Measurements from ENCODE around the gene OTUB1.
"Not testable (repeated sequence)": the region's sequence is repeated elsewhere in the genome, so short reads cannot be mapped to it uniquely, and the experiment has no call there.

OTUB1 gene

GRCh38 chr11:63966444-63966843 is 19.8 kb upstream of the OTUB1 start:
- Histone ChIP-seq H3F3A (ENCODE audit: insufficient read depth) (no peaks in the 10 kb centered on the region; the same call in 1 of the 2 replicates), H3K9me2 (replicated peaks; ENCODE audit: insufficient read depth, low read length) (no peaks in the 10 kb centered on the region), H3K9ac (ENCODE audit: low read length) (no peak overlapping the region), H3K4me2 (ENCODE audit: low read depth, low read length, poor library complexity, severe bottlenecking) (no peak overlapping the region), H3K79me2 (ENCODE audit: insufficient read depth, low read length) (no peaks in the 10 kb centered on the region), H3K36me3 (ENCODE audit: low read length) (no peaks in the 10 kb centered on the region), H3K27me3 (ENCODE audit: low read length) (no peaks in the 10 kb centered on the region), H3K4me3 (ENCODE audit: insufficient read depth, low read length, poor library complexity, severe bottlenecking) (no peak overlapping the region), H4K20me1 (ENCODE audit: low read depth, low read length) (no peaks in the 10 kb centered on the region), H2AFZ (ENCODE audit: low read depth, low read length, severe bottlenecking) (no peak overlapping the region), H3K9me3 (ENCODE audit: insufficient read depth, low read length) (no peaks in the 10 kb centered on the region), H3K27ac (ENCODE audit: low read depth, low read length) (no peak overlapping the region)
- TF ChIP-seq CTCF (IDR thresholded peaks at IDR 0.05; ENCODE audit: insufficient read depth, low read length, poor library complexity, severe bottlenecking) (no peak), EZH2phosphoT487 (conservative IDR thresholded peaks at IDR 0.05; ENCODE audit: low read length) (no peak)

- Histone ChIP-seq H3K27me3 (ENCODE audit: low read length) (no peaks in the 10 kb centered on the region), H4K20me1 (ENCODE audit: low read depth, low read length) (no peaks in the 10 kb centered on the region), H3F3A (ENCODE audit: insufficient read depth) (no peaks in the 10 kb centered on the region; the same call in 1 of the 2 replicates), H3K36me3 (ENCODE audit: low read length) (no peaks in the 10 kb centered on the region), H3K4me3 (ENCODE audit: insufficient read depth, low read length, poor library complexity, severe bottlenecking) (no peak overlapping the region), H3K79me2 (ENCODE audit: insufficient read depth, low read length) (peaks cover under 1% of the 10 kb centered on the region; the same call in 1 of the 2 replicates), H2AFZ (ENCODE audit: low read depth, low read length, severe bottlenecking) (no peak overlapping the region), H3K9me3 (ENCODE audit: insufficient read depth, low read length) (no peaks in the 10 kb centered on the region), H3K9me2 (replicated peaks; ENCODE audit: insufficient read depth, low read length) (no peaks in the 10 kb centered on the region), H3K4me2 (ENCODE audit: low read depth, low read length, poor library complexity, severe bottlenecking) (no peak overlapping the region), H3K27ac (ENCODE audit: low read depth, low read length) (no peak overlapping the region), H3K9ac (ENCODE audit: low read length) (no peak overlapping the region)
- TF ChIP-seq CTCF (IDR thresholded peaks at IDR 0.05; ENCODE audit: insufficient read depth, low read length, poor library complexity, severe bottlenecking), result no peak
- no peak for TF ChIP-seq EZH2phosphoT487 (conservative IDR thresholded peaks at IDR 0.05; ENCODE audit: low read length)
These were observed 16.8 kb upstream of the OTUB1 start for GRCh38 chr11:63969461-63969860.

GRCh38 chr11:63970902-63971301 is 15.3 kb upstream of the OTUB1 start:
- H4K20me1 ChIP-seq (ENCODE audit: low read depth, low read length), result no peaks in the 10 kb centered on the region
- H3K27ac ChIP-seq (ENCODE audit: low read depth, low read length), result no peak overlapping the region
- H3K9ac ChIP-seq (ENCODE audit: low read length), result no peak overlapping the region
- H3K79me2 ChIP-seq (ENCODE audit: insufficient read depth, low read length), result peaks cover 15% of the 10 kb centered on the region
- no peak overlapping the region for H3K4me2 ChIP-seq (ENCODE audit: low read depth, low read length, poor library complexity, severe bottlenecking)
- no peak for TF ChIP-seq EZH2phosphoT487 (conservative IDR thresholded peaks at IDR 0.05; ENCODE audit: low read length)
- no peak for TF ChIP-seq CTCF (IDR thresholded peaks at IDR 0.05; ENCODE audit: insufficient read depth, low read length, poor library complexity, severe bottlenecking)
- H3F3A ChIP-seq (ENCODE audit: insufficient read depth), result no peaks in the 10 kb centered on the region; the same call in 1 of the 2 replicates
- no peaks in the 10 kb centered on the region for H3K36me3 ChIP-seq (ENCODE audit: low read length)
- H2AFZ ChIP-seq (ENCODE audit: low read depth, low read length, severe bottlenecking), result no peak overlapping the region
- H3K9me2 ChIP-seq (replicated peaks; ENCODE audit: insufficient read depth, low read length), result no peaks in the 10 kb centered on the region
- H3K9me3 ChIP-seq (ENCODE audit: insufficient read depth, low read length), result no peaks in the 10 kb centered on the region
- no peak overlapping the region for H3K4me3 ChIP-seq (ENCODE audit: insufficient read depth, low read length, poor library complexity, severe bottlenecking)
- no peaks in the 10 kb centered on the region for H3K27me3 ChIP-seq (ENCODE audit: low read length)

GRCh38 chr11:63973912-63974258 is 12.4 kb upstream of the OTUB1 start:
- H3K9me3 ChIP-seq (ENCODE audit: insufficient read depth, low read length); H3K27me3 ChIP-seq (ENCODE audit: low read length); H4K20me1 ChIP-seq (ENCODE audit: low read depth, low read length); H3K27ac ChIP-seq (ENCODE audit: low read depth, low read length); H3K36me3 ChIP-seq (ENCODE audit: low read length); H3K9me2 ChIP-seq (replicated peaks; ENCODE audit: insufficient read depth, low read length); H3K9ac ChIP-seq (ENCODE audit: low read length); H3F3A ChIP-seq (ENCODE audit: insufficient read depth): not testable (repeated sequence)
- Histone ChIP-seq H3K79me2 (ENCODE audit: insufficient read depth, low read length) (peaks cover 25% of the 10 kb centered on the region), H3K4me3 (ENCODE audit: insufficient read depth, low read length, poor library complexity, severe bottlenecking) (peak overlapping the region; percentile 41), H2AFZ (ENCODE audit: low read depth, low read length, severe bottlenecking) (peak overlapping the region; percentile 87), H3K4me2 (ENCODE audit: low read depth, low read length, poor library complexity, severe bottlenecking) (peak overlapping the region; percentile 49)

Measured in SU-DHL-6 (cell line).